Spleen (tissue), 11 donors: ENCODE data around the gene SLC44A1. TPM values are rescaled to one million over a fixed set of nuclear protein-coding genes. Genes with fewer than 3 reads are reported as not detected.

Experiments
- DNase-seq: peaks from one replicate; pipeline ENCODE4 v3.0.0-alpha.2; 2020
- H3K27ac ChIP-seq, 8 donors: fragments of 200-600 bp; sonication (generic) in 7 of 8; 1 replicate in 4 of 8; 2 replicates in 4 of 8; pipeline versions ENCODE4 v1.5.0 to v1.8.0; 2016 to 2021; ENCODE audit warnings: inconsistent platforms in 4 of 8, mild to moderate bottlenecking in 4 of 8, moderate library complexity in 1 of 8
- H3K27me3 ChIP-seq, 7 donors: fragments of 200-600 bp; sonication (generic) in 6 of 7; replicated peaks in 1 of 7; 1 replicate in 4 of 7; 2 replicates in 3 of 7; pipeline versions ENCODE4 v1.5.0 to v1.8.0; 2016 to 2021; ENCODE audit warnings: inconsistent platforms in 3 of 7, mild to moderate bottlenecking in 1 of 7
- H3K36me3 ChIP-seq, 6 donors: fragments of 200-600 bp; sonication (generic) in 5 of 6; 1 replicate in 4 of 6; 2 replicates in 2 of 6; pipeline versions ENCODE4 v1.5.0 to v1.8.0; 2016 to 2021; ENCODE audit warnings: inconsistent platforms in 2 of 6
- H3K4me1 ChIP-seq, 6 donors: fragments of 200-600 bp; sonication (generic) in 5 of 6; 1 replicate in 3 of 6; 2 replicates in 3 of 6; pipeline versions ENCODE4 v1.5.0 to v1.8.0; 2016 to 2021; ENCODE audit warnings: inconsistent platforms in 3 of 6
- H3K4me3 ChIP-seq, 8 donors: fragments of 200-600 bp; sonication (generic) in 7 of 8; 1 replicate in 4 of 8; 2 replicates in 4 of 8; pipeline versions ENCODE4 v1.5.0 to v1.8.0; 2016 to 2021; ENCODE audit warnings: inconsistent platforms in 4 of 8, mild to moderate bottlenecking in 4 of 8, moderate library complexity in 2 of 8
- H3K9me3 ChIP-seq, 8 donors: fragments of 200-600 bp; sonication (generic) in 7 of 8; 1 replicate in 4 of 8; 2 replicates in 4 of 8; pipeline versions ENCODE4 v1.5.0 to v1.8.0; 2016 to 2021; ENCODE audit warnings: inconsistent platforms in 4 of 8
- CTCF ChIP-seq, 11 experiments: fragments of 200-600 bp in 7 of 11; fragments of 450-650 bp in 4 of 11; sonication (generic) in 4 of 11; IDR thresholded peaks in 8 of 11; conservative IDR thresholded peaks in 3 of 11; 1 replicate in 7 of 11; 2 replicates in 4 of 11; pipeline versions ENCODE4 v1.4.0 to v1.8.0; 2016 to 2021; ENCODE audit warnings: antibody characterized with exemption in 11 of 11, inconsistent platforms in 4 of 11, mild to moderate bottlenecking in 1 of 11
- POLR2A ChIP-seq, 3 donors: fragments of 450-650 bp; IDR thresholded peaks; one replicate each; pipeline ENCODE4 v1.5.1; 2017; ENCODE audit warnings: antibody characterized with exemption in 3 of 3, mild to moderate bottlenecking in 1 of 3
- POLR2AphosphoS5 ChIP-seq, 3 donors: sonication (generic); formaldehyde crosslinking; IDR thresholded peaks; one replicate each; pipeline ENCODE4 v1.5.1; 2017; ENCODE audit warnings: antibody characterized with exemption in 3 of 3
- WGBS, 5 donors: extraction: QIAGEN DNeasy Blood & Tissue Kit in 3 of 5; methylation state at CpG; one replicate each; pipeline versions ENCODE4 v1.1.5 to v1.1.7; 2013 to 2018; 5-methylcytosine and 5-hydroxymethylcytosine counted together
- intact Hi-C: fragments of 100-400 bp; cut with DNase I; formaldehyde crosslinking; loops from one replicate; pipeline ENCODE4 v1.15.0; 2023; ENCODE audit warnings: low total_unique reads
- polyA plus RNA-seq, 3 donors: library from polyadenylated mRNA; stranded (reverse); fragments of 200-250 nt; gene quantifications; one replicate each; pipeline ENCODE4 v1.2.1, GENCODE V29; 2013
- total RNA-seq, 7 donors: library from RNA; depleted of rRNA in 3 of 7; stranded (reverse); fragments of >200 nt in 3 of 7; fragmentation: NEBNext Ultra II Directional in 4 of 7; extraction: Animal tissue kit (Norgen Biotek cat#: 25700) in 4 of 7; gene quantifications; one replicate each; pipeline versions ENCODE4 v1.1.0 to v1.2.1, GENCODE V29; 2016 to 2021
- donor health status: healthy with polysubstance abuse.
- donor health status: DM: no; HTN: no; CAD: no; lungs with moderate emphysema.
- donor health status: DM: no; HTN: no; CAD: no.
- donor health status: Bipolar disorder and iron deficiency.
- donor health status: healthy.
- donor health status: DM: no; HTN: no; CAD: no.
- donor health status: DM: yes; HTN: yes; CAD: no.

Gene SLC44A1
- total and polyA plus RNA-seq, 10 donors = 3.1 to 27.5 (median 21.9) TPM

DNA sequence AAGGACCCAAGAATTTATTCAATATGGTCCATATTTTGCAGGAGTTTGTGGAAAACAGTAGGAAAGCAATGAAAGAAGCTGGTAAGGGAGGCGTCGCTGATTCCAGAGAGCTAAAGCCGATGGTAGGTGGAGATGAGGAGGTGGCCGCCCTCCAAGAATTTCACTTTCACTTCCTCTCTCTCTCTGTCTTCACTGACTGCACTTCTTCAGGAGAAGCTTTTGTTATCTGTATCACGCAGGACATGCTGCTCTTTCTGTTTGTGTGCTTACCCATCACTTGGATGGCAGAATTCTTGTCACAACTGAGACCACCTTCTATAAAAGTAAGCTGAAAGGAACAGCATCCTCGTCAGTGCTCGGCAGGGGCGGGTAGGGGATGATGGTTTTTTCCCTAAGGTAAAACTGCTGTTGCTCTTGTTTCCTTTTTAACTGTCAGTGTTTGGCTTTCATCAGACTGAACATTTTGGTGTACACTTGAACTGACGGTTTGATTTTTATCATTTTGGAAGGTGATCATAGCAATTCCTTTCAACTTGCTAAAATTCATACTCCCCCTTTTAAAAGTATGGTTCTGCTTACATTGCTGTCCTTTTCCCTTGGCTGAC, 141.0 kb downstream of the SLC44A1 start:
- peaks cover 0 to 46% (median 0%) of the 10 kb centered on the region in 6 donors for H3K36me3 ChIP-seq
- H3K27me3 ChIP-seq = no peaks in the 10 kb centered on the region
- DNase-seq = no peak
- intact Hi-C loops = no loop called here
- peak overlapping the region in 5 of 8 donors; percentile 6 to 41 (median 28) for H3K27ac ChIP-seq
- H3K9me3 ChIP-seq = no peaks in the 10 kb centered on the region
- peaks cover 0 to 20% (median 14%) of the 10 kb centered on the region in 6 donors for H3K4me1 ChIP-seq
- 26 to 51% (median 39%) methylated on average over 9 of the region's 9 CpGs for WGBS, 5 donors
- no peak for TF ChIP-seq POLR2A (IDR thresholded peaks at IDR 0.05)
- no peak for TF ChIP-seq CTCF (IDR thresholded peaks at IDR 0.05 in 8 of 11, conservative IDR thresholded peaks at IDR 0.05 in 3 of 11)
- TF ChIP-seq POLR2AphosphoS5 (IDR thresholded peaks at IDR 0.05) = no peak
- H3K4me3 ChIP-seq = peak overlapping the region; percentile 6 to 60 (median 16)

DNA sequence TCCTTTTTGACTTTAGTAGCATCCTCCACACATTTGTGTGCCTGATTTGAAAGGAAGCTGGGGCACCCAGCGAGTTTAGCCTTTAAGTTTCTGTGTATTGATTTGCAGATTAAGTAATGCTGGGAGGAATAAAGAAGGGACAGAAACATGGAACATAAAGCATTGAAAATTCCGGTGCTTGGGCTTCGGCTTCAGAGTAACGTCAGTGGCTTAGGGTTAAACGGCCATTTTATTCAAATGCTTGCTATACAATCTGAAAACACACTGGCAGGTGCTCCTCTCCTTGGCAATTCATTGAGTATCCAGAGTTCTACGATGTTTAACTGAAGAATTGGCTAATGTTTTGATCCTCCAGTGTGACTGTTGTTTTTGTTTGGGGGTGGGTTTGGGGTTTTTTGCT, 145.3 kb downstream of the SLC44A1 start:
- no peak for DNase-seq
- 94 to 95% (median 94%) methylated on average over 6 of the region's 6 CpGs for WGBS, 5 donors
- TF ChIP-seq POLR2A (IDR thresholded peaks at IDR 0.05) = no peak
- TF ChIP-seq CTCF (IDR thresholded peaks at IDR 0.05 in 8 of 11, conservative IDR thresholded peaks at IDR 0.05 in 3 of 11) = no peak
- TF ChIP-seq POLR2AphosphoS5 (IDR thresholded peaks at IDR 0.05) = no peak

GRCh38 chr9:105390871-105391270, 146.4 kb downstream of the SLC44A1 start:
- H3K27me3 ChIP-seq = no peaks in the 10 kb centered on the region
- H3K4me1 ChIP-seq = peaks cover 0 to 5% (median under 1%) of the 10 kb centered on the region in 6 donors
- TF ChIP-seq CTCF (IDR thresholded peaks at IDR 0.05 in 8 of 11, conservative IDR thresholded peaks at IDR 0.05 in 3 of 11) = no peak
- no peak for TF ChIP-seq POLR2AphosphoS5 (IDR thresholded peaks at IDR 0.05)
- TF ChIP-seq POLR2A (IDR thresholded peaks at IDR 0.05) = no peak
- DNase-seq = no peak
- intact Hi-C loops = no loop called here
- no peaks in the 10 kb centered on the region for H3K9me3 ChIP-seq
- H3K4me3 ChIP-seq = no peak overlapping the region
- 96 to 100% (median 97%) methylated on average over 3 of the region's 3 CpGs for WGBS, 5 donors
- peaks cover 0 to 20% (median 0%) of the 10 kb centered on the region in 6 donors for H3K36me3 ChIP-seq
- no peak overlapping the region for H3K27ac ChIP-seq

More for the DNA sequence above, 145.3 kb downstream of the SLC44A1 start:
- H3K36me3 ChIP-seq = peaks cover 0 to 29% (median 0%) of the 10 kb centered on the region in 6 donors
- H3K27me3 ChIP-seq = no peaks in the 10 kb centered on the region
- intact Hi-C loops = no loop called here
- peaks cover 0 to 16% (median 11%) of the 10 kb centered on the region in 6 donors for H3K4me1 ChIP-seq
- H3K9me3 ChIP-seq = no peaks in the 10 kb centered on the region
- no peak overlapping the region for H3K27ac ChIP-seq
- no peak overlapping the region for H3K4me3 ChIP-seq

DNA sequence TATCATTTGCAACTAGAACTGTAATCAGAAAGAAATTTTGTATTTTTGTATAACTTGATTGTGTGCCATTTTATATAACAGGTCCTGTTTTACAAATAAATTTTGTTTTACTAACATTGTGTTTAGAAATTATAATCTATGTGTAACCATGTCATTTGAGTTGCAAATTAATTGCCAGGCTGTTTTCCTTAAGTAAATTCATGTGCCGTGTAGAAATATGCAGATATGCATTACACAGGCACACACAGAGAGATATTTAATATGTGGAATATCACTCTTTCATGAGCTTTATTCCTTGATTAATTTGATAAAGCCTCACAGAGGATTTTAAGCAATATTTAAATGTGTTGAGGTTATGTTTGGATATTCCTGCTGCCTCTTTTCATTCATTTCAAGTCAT, 146.8 kb downstream of the SLC44A1 start:
- peaks cover 0 to 16% (median 0%) of the 10 kb centered on the region in 6 donors for H3K36me3 ChIP-seq
- DNase-seq = no peak
- no peak overlapping the region for H3K4me3 ChIP-seq
- 93 to 100% (median 95%) methylated on average over 1 of the region's 1 CpG for WGBS, 5 donors
- H3K27ac ChIP-seq = no peak overlapping the region
- H3K9me3 ChIP-seq = no peaks in the 10 kb centered on the region
- intact Hi-C loops = no loop called here
- no peaks in the 10 kb centered on the region for H3K27me3 ChIP-seq
- H3K4me1 ChIP-seq = peaks cover 0 to 1% (median 0%) of the 10 kb centered on the region in 6 donors
- no peak for TF ChIP-seq POLR2AphosphoS5 (IDR thresholded peaks at IDR 0.05)
- no peak for TF ChIP-seq POLR2A (IDR thresholded peaks at IDR 0.05)
- no peak for TF ChIP-seq CTCF (IDR thresholded peaks at IDR 0.05 in 8 of 11, conservative IDR thresholded peaks at IDR 0.05 in 3 of 11)
